HG03196 (cell line): ENCODE measurements around the gene WDR70.
A peak's percentile ranks its signal among the peaks of the same experiment; 100 is the strongest.
"Not testable (repeated sequence)": the region's sequence is repeated elsewhere in the genome, so short reads cannot be mapped to it uniquely, and the experiment has no call there.

Source experiments
- ATAC-seq: cut with Tn5 transposase; IDR thresholded peaks from one replicate; pipeline ENCODE4 v1.9.1; 2021; ENCODE audit not compliant: unreplicated experiment

The WDR70 gene

GRCh38 chr5:37379100-37379628 is at the start of gene WDR70:
Gene WDR70, plus strand, starts transcription at chr5:37379318. Its CDS starts 50 bp downstream, at chr5:37379368.
- peak; percentile 99 for ATAC-seq

GRCh38 chr5:37334754-37335153 is 44.4 kb upstream of the WDR70 start:
- ATAC-seq = not testable (repeated sequence)

DNA sequence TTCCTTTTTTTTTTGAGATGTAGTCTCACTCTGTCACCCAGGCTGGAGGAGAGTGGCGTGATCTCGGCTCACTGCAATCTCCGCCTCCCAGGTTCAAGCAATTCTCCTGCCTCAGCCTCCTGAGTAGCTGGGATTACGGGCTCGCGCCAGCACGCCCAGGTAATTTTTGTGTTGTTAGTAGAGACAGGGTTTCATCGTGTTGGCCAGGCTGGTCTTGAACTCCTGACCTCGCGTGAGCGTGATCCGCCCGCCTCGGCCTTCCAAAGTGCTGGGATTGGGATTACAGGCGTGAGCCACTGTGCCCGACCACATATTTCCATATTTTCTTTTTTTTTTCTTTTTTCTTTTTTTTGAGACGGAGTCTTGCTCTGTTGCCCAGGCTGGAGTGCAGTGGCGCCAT is 36.4 kb upstream of the WDR70 start:
- ATAC-seq = not testable (repeated sequence)

DNA sequence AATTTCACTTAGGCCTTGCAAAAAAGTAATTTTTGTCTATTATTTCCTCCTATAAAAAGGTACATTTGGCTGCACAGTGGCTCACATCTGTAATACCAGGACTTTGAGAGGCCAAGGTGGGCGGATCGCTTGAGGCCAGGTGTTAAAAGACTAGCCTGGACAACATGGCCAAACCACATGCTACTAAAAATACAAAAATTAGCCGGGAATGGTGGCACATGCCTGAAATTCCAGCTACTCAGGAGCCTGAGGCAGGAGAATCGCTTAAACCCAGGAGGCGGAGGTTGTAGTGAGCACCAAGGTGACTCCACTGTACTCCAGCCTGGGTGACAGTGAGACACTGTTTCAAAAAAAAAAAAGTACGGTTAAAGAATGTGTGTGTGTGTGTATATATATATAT is 24.0 kb upstream of the WDR70 start:
- no peak for ATAC-seq

GRCh38 chr5:37370550-37370863 is 8.6 kb upstream of the WDR70 start:
- ATAC-seq = no peak

DNA sequence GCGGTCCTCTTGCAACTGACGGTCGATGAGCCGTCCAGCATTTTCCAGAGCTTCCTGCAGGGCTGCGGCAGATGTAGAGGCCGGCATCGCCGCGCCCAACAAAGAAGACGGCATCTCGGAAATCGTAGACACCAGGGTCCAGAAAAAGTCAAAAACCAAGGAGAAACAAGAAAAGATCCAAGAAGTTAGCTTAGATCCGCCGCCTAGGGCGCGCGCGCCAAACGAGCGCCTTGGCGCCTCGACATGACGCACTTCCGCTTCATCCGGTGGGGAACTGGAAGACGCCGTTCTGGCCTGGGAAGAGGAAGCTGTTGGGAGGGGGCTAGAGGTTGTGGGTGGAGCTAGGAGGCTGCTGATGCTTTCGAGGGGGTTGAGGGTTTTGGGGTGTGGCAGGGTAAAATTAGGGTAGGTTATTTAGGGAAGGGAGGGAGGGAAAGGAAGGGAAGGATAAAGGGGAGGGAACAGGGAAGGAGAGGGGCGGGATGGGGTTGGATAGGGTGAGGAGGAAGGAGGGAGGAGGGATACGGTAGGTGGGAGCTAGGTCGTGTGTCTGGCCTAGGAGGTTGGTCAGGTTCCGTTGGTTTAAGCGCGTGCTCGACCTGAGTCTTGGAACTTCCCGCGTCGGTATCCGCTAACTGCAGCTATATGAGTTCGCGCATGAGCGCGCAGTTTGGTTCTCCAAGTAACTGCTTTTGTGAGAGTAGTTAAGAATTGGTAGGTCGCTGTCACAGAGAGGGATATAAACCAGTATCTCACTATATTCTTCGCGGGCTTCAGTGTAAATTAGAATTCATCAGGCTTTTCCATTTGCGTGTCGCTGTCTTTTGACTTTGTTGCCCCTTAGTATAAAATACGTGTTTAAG is 8.0 kb upstream of the WDR70 start, which contains the start of gene NUP155:
TSS of gene NUP155 (minus strand) at position 243 of the 863 bp plus-strand sequence. CDS start at position 114, 129 bp downstream.
- peak; percentile 89 for ATAC-seq

DNA sequence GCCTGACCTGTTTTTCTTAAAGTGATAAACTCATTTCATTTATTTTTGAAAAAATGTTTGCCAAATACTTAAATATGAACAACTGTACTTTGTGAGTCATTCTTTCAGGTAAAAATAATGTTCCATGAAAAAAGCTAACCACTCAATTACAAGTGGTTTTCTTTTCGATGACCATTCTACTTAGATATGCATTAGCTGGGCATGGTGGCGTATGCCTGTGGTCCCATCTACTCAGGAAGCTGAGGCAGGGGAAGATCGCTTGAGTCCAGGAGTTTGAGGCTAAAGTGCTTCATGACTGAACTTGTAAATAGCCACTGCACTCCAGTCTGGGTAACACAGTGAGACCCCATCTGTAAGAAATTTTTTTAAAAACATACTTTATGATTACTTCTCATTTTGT is 4.0 kb upstream of the WDR70 start:
- ATAC-seq = no peak

DNA sequence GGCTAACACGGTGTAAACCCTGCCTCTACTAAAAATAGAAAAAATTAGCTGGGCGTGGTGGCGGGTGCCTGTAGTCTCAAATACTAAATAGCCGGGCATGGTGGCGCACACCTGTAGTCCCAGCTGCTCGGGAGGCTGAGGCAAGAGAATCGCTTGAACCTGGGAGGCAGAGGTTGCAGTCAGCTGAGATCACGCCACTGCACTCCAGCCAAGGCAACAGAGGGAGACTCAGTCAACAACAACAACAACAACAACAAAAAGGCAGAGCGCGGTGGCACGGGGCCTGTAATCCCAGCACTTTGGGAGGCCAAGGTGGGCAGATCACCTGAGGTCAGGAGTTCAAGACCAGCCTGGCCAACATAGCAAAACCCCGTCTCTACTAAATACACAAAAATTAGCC is 1.1 kb upstream of the WDR70 start:
- not testable (repeated sequence) for ATAC-seq

DNA sequence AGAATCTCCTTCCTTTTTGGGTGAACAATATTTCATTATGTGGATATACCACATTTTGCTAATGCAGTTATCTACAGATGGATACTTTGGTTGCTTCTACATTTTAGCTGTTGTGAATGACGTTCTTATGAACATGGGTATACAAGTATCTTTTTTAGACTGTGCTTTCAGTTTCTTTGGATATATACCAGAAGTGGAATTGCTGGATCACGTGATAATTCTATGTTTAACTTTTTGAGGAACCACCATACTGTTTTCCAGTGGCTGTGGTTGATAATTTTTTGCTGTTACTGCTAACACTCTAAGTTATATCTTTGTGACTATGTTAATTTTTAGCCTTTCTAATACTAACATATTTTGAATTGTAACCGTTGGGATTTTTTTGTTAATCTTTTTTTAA is 12.5 kb downstream of the WDR70 start:
- no peak for ATAC-seq

DNA sequence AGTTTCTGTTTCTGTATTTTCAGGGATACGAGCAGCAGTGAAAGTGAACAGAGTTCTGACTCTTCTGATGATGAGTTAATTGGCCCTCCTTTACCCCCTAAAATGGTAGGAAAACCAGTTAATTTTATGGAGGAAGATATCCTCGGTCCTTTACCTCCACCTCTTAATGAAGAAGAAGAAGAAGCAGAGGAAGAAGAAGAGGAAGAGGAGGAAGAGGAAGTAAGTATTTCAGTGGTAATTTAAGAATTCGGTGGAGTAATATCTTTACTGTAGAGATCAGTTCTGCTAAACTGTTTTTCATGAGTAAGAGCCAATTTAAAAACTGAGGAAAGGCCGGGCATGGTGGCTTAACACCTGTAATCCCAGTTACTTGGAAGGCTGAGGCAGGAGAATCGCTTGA is 17.2 kb downstream of the WDR70 start:
- ATAC-seq = no peak

DNA sequence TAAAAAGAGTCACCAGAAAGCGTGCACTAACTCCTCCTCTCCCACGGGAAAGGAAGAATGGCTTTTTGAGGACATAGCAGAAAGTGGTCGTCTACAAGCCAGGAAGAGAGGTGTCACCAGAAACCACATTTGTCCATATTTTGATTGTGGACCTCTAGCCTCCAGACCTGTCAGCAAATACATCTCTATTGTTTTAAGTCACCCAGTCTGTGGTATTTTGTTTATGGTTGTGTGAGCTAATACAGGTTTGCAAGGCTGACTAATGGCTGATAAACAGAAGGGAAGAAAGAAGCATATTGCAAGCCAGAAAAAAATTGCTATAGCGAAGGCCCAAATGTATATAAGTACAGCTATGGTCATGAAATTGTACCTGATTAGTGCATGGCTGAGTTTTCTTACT is 21.4 kb downstream of the WDR70 start:
- no peak for ATAC-seq

- no peak for ATAC-seq
These were observed 33.4 kb downstream of the WDR70 start for GRCh38 chr5:37412515-37412914.

- not testable (repeated sequence) for ATAC-seq
These were observed 36.3 kb downstream of the WDR70 start for GRCh38 chr5:37415456-37415855.

- no peak for ATAC-seq
These were observed 38.2 kb downstream of the WDR70 start for GRCh38 chr5:37417347-37417746.

DNA sequence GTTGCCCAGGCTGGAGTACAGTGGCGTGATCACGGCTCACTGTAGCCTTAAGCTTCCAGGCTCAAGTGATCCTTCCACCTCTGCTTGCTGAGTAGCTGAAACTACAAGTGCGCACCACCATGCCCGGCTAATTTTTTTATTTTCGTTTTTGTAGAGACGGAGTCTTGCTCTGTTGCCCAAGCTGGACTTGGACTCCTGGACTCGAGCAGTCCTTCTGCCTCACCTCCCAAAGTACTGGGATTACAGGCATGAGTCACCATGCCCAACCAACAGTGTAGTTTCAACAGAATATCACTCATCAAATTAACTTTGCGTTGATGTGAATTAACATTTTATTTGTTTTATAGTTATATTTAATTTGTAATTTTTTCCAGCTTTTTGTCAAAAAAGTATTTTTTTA is 45.3 kb downstream of the WDR70 start:
- ATAC-seq = no peak

DNA sequence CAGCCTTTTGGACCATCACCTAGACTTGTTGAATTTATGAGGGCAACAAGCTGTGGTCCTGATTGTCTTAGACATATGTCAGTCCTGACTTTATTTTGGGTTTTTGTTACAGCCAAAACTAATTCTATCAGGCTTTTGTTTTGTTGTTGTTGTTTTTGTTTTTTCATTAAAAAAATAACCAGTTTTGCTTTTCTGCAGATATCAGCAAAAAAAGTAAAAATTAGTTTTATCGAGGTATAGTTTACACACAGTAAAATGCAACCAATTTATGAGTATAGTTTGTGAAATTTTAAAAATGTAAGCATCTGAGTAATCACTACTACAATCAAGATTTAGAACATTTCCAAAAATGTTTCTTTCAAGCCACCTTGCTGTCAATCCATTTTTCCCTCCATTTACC is 48.9 kb downstream of the WDR70 start:
- ATAC-seq = no peak

- ATAC-seq = no peak
These were observed 56.1 kb downstream of the WDR70 start for GRCh38 chr5:37435261-37435660.

DNA sequence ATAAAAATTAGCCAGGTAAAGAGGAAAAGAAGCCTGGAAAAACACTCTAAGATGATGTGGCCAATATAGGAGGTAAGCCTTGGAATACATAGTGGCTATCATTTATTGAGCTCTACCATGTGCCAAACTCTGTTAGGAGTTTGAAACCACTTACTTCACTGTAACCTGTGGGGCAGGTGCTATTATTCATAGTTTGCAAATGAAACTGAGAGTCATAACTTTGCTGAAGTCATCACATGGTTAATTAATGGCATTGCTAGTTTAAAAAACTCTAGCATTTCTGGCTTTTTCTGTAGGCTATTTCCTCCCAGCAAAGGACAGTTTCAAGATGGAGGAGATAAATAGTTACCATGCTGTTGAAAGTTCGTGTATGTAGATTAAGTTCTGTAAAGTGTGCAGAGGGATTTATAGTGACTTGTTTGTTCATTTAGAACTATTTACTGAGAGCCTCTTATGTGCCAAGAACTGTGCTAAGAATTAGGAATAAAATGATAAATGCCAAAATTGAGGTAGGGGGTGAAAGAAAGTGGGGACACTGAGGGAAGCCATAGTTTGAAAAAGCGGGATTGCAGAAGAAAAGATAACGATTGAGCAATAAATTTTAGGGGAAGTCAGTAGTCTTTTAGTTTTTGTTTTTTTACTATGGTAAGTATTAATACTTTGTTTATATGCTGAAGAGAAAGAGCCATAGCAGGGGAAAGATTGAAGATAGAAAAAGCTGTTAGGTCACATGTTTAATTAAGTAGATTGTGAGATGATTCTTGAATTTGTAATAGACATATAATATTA is 57.2 kb downstream of the WDR70 start:
- ATAC-seq = peak; percentile 62

DNA sequence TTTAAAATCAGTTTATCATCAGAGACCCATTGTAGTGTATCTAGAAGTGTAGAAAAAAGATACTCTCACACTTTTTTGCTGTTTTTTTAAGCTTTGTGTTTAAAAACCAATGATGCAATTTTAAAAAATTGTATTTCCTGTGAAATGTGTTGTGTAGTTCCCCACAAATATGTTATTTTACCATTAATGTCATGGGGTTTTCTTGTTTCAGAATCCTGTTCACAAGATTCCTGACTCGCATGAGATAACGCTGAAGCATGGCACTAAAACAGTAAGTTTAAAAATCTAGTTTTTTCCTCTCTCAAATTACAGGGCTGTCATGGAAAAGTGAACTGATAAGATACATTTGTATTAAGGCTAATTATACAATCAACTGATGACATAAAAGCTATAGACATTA is 58.6 kb downstream of the WDR70 start:
- ATAC-seq = no peak

GRCh38 chr5:37445783-37446182 is 66.7 kb downstream of the WDR70 start:
- ATAC-seq = not testable (repeated sequence)

DNA sequence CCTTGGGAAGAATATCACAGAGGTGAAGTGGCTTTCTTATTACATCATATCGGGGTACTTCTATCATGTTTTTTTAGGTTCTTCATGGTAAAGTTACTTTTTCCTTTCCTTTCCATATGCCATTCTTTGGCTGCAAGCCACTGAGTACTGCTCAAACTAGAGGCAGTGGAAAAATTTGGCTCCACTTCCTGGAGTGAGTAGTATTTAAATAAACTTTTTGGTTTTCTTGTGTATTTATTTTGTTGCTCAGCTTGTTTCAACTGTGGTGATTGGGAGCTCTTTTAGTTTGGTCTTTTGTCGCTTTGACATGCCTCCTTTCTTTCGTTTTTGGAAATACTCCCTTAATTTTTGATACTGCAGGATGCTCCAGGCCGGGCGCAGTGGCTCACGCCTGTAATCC is 69.8 kb downstream of the WDR70 start:
- ATAC-seq = no peak

GRCh38 chr5:37451991-37452390 is 72.9 kb downstream of the WDR70 start:
- ATAC-seq = not testable (repeated sequence)
